Cardiac fibroblast (primary cell): ENCODE measurements around the gene RUFY4.

ENCODE experiments used
- DNase-seq, 2 donors: peaks; one replicate each; pipeline versions ENCODE4 v3.0.0 to v3.0.0-alpha.2; 2010; ENCODE audit warnings: low read depth in 2 of 2
- H3K4me3 ChIP-seq, 2 donors: replicated peaks in 1 of 2; 1 replicate in 1 of 2; 2 replicates in 1 of 2; pipeline ENCODE4 v1.5.1; 2011; ENCODE audit warnings: low read depth in 2 of 2, low read length in 2 of 2, mild to moderate bottlenecking in 2 of 2, moderate library complexity in 1 of 2
- TF ChIP-seq, protein P1 (sequence below): IDR thresholded peaks from one replicate; pipeline ENCODE4 v1.5.1; 2011; ENCODE audit warnings: low read depth, mild to moderate bottlenecking, low read length, inconsistent platforms

RUFY4 gene

GRCh38 chr2:218127929-218128455, 58.9 kb downstream of the RUFY4 start:
- no peak for DNase-seq
- TF ChIP-seq, protein P1, sequence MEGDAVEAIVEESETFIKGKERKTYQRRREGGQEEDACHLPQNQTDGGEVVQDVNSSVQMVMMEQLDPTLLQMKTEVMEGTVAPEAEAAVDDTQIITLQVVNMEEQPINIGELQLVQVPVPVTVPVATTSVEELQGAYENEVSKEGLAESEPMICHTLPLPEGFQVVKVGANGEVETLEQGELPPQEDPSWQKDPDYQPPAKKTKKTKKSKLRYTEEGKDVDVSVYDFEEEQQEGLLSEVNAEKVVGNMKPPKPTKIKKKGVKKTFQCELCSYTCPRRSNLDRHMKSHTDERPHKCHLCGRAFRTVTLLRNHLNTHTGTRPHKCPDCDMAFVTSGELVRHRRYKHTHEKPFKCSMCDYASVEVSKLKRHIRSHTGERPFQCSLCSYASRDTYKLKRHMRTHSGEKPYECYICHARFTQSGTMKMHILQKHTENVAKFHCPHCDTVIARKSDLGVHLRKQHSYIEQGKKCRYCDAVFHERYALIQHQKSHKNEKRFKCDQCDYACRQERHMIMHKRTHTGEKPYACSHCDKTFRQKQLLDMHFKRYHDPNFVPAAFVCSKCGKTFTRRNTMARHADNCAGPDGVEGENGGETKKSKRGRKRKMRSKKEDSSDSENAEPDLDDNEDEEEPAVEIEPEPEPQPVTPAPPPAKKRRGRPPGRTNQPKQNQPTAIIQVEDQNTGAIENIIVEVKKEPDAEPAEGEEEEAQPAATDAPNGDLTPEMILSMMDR: no peak
- H3K4me3 ChIP-seq: no peak overlapping the region

GRCh38 chr2:218128781-218129457, 59.9 kb downstream of the RUFY4 start:
- TF ChIP-seq, protein P1: no peak
- no peak for DNase-seq
- no peak overlapping the region for H3K4me3 ChIP-seq

- peak in 1 of 2 donors; percentile 18 for DNase-seq
- no peak overlapping the region for H3K4me3 ChIP-seq
These were observed 60.5 kb downstream of the RUFY4 start for GRCh38 chr2:218129458-218130135.

GRCh38 chr2:218130377-218130776, 61.3 kb downstream of the RUFY4 start:
- TF ChIP-seq, protein P1: no peak
- no peak for DNase-seq

More at GRCh38 chr2:218129458-218130135, 60.5 kb downstream of the RUFY4 start:
- TF ChIP-seq, protein P1: no peak

DNA sequence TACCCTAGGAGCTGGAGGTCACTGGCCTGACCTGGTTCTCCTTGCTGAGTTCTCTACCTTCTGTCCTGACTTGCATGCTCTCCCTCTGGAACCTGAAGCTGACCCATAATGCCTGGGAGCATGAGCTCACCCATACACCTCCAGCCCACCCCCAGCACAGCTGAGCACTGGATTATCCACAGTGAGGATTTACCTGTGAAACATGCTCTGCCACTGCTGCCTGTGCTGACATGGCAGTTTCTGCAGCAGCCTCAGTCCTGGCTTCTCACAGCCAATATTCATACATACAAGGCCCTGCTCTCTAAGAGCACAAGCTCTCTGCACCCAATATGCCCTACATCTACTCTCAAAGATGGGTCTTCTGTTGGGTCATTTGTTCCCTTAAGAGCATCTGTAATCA, 61.8 kb downstream of the RUFY4 start:
- no peak overlapping the region for H3K4me3 ChIP-seq
- TF ChIP-seq, protein P1: no peak
- no peak for DNase-seq

More at GRCh38 chr2:218130377-218130776, 61.3 kb downstream of the RUFY4 start:
- no peak overlapping the region for H3K4me3 ChIP-seq

- TF ChIP-seq, protein P1: no peak
- no peak for DNase-seq
- H3K4me3 ChIP-seq: no peak overlapping the region
These were observed 68.5 kb downstream of the RUFY4 start for GRCh38 chr2:218137514-218137913.
